ENCODE data around the gene TMEM204.
"Not testable (repeated sequence)": the region's sequence is repeated elsewhere in the genome, so short reads cannot be mapped to it uniquely, and the experiment has no call there.

The TMEM204 gene

DNA sequence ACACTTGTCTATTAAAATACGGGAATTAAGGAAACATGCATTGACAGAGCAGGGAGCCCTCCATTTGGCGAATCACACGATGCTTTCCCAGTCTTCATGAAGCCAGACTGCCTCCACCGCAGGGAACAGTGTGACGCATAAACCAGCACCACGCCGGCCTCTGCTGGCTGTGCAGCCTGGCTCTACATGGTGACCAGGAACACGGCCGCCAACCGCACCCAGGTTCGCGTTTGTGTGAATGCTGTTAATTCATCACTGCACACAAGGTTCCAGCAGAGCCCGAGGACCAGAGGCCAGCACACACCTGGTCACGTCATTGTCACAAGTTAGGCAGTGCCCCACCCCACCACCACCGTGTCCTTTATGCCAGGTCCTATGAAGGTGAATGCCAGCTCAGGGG, 26.7 kb downstream of the TMEM204 start:
- DNase-seq, result no peak

DNA sequence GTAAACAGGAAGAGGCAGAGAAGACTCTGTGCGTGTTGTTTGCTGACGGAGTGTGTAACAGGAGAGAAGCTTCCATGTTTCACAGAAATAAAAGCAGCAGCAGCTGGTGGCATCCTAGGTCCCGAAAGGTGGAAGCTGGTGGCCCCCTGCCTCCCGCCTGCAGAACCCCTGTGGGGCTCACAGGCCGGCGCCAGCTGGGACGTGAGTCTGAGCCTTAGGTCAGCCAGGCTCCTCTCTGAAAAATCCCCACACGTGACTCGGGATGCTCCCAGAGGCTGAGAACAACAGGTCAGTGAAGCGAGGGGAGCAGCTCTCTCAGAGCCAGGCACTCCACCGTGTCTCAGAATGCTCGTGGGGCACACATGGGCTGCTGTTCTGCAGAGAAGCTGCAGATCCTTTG, 27.4 kb downstream of the TMEM204 start:
- DNase-seq, result no peak

DNA sequence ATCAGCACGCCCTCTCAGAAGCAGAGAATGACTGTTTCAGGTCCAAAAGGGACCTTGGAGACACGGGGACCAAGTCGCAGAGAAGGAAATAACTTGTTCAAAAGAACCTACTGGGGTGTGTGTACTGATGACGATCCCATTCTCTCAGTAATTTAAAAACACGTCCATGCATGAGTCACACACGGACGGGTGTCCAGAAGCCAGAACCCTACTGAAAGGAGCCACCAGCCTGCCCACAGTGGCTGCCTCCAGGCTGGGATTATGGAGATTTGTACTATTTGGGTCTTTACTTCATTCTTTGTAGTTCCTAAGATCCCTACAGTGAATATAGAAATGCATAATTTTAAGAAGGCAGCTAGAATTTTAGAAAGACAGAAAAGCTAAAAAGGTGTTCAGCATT, 27.8 kb downstream of the TMEM204 start:
- DNase-seq, result no peak

DNA sequence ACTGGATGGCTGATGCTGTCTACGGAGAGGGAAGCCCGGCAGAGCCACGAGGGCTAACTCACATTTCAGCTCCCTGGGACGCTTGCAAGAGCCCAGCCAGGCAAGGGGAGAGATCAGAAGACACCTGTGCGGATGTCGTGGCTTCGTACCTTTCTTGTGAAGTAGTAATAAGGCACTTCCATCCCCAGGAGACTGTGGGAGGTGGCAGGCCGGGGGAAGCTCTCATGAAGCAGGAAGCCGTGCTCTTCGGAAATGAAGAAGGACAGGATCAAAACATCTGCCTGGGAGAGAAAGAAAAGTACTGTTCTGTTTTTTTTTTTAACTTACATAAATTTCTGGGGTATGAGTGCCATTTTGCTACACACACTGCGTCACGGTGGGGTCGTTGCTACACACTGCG, 28.4 kb downstream of the TMEM204 start:
- DNase-seq, result no peak

DNA sequence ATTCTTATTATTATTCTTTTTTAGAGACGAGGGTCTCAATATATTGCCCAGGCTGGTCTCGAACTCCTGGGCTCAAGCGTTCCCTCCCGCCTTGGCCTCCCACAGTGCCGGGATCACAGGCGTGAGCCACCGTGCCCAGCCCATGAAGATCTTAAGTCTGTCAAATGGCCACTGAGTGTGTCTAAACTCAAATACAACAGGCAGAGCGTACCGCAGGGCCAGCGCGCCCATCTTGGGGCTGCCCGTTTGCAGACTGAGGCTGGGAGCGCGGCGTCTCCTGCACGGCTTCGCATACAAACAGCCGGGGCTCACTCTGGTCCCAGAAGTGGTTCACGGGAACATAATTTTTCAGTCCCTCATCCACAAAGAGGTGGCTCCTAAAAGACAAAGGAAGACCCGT, 30.3 kb downstream of the TMEM204 start:
- DNase-seq, result no peak

DNA sequence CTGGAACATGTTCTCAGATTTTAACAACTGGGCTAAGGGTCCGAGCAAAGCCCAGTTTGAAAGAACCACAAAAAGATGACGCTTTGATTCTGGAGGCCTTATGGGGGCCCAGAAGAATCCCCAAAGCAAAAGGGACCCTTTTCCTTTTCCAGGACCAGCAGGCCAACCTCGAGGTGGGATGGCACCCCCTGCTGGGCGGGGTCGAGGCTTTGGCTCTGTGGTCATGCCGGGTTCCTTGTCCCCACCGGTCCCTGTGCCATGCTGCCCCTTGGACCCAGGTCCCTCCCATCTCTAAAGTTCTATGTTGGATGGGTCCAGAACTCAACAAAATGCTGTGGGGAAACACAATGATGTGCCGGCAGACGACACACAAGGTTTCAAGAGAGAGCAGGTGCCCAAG, 30.9 kb downstream of the TMEM204 start:
- DNase-seq, result no peak

DNA sequence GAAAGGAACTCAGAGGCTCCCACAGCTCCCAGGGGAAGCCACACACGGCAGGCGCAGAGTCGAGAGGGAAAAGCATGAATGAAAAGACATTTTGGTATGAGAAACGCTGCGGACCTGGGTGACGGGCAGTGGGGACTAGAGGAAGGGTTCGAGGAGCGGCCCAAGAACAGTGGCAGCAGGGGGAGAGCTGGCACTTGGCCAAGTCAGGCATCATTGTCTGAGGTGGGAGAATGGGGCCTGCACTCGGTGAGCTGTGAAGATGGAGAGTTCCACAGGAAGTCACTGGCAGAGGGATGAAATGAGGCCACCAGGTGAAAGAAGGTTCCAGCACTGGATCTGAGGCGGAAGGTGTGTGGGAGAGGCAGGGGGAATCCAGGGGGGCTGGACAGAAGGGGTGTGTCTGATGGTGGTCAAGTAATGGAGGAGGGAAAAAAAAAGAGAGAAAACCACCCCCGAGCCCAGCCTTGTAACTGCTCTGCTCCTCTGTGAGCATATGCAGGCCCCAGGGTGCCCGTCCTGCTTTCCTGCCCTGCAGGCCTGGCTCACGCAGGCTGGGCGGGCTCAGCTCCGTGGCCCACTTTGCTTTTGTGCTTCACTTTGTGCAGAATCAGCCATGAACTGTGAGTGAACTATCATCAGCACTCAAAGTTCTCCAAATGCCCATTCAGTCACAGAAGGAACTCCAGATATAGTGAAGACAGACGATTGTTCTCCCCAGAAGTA, 31.8 kb downstream of the TMEM204 start:
- DNase-seq, result no peak

DNA sequence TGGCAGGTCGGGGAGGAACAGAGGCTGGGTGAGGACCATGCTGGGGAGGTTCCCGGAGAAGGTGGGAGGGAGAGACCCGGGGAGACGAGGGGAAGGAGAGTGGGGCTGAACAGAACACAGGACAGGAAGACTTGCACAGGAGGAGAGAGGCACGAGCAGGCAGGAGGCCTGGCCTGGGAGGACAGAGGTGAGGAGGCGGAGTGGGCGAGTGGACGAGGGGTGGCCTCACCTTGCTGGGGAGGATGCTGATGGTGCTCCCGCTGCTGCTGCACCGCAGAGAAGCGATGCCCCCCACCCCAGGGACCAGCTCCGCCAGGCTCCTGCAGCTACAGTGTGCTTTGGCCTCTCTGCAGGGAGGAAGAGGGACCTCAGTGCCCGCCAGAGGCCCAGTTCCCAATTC, 34.5 kb downstream of the TMEM204 start:
- no peak for DNase-seq

DNA sequence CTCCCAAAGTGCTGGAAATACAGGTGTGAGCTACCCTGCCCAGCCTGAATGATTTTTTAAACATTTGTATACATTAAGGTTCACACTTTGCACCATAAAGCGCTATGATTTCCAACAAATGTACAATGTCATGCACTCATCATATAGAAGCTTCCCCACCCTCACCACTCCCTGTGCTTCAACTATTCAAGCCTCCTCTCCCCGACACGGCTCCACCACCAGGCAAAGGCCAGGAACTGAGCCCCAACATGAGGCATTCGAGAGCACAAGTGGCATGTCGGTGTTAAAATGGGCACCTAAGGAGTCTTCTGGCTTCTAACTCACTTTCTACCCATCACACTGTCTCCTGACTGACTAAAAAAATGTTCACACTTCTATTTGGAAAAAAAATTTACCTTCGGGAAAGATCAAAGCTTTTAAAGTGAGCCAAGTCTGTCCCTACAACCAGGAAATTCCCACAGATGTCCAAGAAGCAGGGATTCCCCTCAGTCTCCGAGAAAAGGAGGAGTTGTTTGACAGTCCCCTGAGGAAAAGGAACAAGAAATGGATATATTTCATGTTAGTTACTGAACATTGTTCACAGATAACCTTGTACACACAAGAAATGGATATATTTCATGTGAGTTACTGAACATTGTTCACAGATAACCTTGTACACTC, 37.7 kb downstream of the TMEM204 start:
- no peak for DNase-seq

DNA sequence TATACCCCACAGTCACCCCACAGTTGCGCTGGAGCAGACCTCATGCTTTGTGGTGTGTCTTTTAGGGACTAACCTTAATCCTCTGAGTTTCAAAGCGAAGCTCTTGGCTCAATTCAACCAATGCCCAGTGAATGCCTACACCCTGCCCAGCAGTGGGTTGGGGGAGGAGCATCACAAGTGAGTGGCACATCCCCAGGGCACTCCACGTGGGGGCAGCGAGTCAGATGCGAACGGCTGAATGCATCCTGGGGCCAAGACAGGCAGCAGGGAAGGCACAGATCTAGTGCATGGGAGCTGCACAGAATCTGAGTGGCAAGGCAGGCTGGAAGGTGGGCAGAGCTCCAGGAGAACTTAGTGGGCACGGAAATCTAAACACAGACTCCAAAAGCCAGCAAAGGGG, 39.2 kb downstream of the TMEM204 start:
- DNase-seq, result no peak

DNA sequence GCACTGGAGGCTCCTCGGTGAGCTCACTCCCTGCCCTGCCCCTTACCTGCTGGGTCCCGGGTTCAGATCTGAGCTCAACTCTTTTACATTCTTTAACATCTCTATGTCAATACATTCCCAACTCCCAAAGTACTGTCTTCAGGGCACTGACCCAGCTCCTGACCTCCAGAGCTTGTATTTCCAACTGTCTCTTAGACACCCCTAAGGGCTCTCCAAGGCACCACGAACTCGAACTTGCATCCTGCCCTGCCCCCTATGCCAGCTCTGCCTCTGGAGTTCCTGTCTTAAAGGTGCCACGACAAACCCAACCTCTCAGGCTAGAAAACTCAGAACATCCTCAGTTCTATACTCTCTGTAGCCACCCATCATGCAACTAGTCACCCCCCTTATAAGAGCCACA, 39.8 kb downstream of the TMEM204 start:
- DNase-seq, result no peak

DNA sequence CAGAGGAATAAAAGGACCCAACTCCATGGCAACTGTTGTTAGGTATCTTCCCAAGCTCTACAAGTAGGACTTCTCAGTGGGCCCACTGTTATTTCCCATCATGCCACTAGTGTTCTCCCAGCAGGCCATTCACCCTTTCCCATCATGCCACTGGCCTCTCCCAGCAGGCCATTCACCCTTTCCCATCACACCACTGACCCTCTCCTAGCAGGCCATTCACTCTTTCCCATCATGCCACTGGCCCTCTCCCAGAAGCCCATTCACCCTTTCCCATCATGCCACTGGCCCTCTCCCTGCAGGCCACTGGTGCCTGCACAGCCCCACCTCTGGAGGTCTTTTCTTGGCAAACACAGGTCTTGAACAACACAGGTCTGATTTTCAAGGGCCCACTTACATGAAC, 42.1 kb downstream of the TMEM204 start:
- DNase-seq, result no peak

DNA sequence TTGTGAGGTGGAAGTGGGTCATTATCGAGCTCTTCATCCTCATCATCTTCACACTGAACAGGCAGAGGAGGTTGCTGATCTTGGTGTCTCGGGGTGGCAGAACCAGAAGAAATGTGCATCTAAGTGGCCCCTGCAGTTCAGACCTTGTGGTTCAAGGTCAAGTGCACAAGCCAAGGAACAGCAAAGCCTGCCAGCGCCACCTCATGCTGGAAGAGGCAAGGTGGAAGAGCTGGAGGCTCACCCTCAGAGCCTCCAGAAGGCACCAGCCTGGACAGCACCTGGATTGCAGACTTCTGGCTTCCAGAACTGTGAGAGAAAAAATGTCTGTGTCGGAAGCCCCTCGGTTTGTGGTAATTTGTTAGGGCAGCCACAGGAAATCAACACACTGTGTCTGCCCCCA, 45.7 kb downstream of the TMEM204 start:
- DNase-seq, result no peak

DNA sequence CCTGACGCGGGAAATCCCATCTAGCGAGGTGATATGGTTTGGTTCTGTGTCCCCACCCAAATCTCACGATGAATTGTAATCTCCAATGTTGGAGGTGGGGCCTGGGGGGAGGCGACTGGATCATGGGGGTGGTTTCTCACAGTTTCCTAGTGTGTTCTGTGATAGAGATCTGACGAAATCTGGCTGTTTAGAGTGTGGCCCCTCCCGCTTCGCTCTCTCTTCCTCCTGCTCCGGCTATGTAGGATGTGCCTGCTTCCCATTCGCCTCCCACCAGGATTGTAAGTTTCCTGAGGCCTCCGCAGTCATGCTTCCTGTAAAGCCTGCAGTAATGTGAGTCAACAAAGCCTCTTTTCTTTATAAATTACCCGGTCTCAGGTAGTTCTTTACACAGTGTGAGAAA, 46.8 kb downstream of the TMEM204 start:
- no peak for DNase-seq

DNA sequence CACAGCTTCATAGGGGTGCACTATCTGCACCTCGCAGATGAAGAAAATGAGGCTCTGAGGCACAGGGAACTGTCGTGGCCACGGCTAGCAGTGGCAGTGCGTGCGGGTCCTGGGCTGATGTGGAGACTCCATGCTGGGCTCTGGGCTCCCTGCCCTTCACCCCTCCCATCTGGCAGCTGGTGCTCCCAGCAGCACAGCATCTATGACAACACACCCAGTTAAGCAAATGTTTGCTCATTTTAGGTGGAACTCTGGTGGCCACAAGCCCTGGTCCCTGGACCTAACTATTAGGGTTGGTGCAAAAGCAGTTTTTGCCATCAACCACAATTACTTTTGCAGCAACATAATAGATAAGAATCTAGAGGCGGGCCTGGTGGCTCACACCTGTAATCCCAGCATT, 47.5 kb downstream of the TMEM204 start:
- DNase-seq, result no peak

DNA sequence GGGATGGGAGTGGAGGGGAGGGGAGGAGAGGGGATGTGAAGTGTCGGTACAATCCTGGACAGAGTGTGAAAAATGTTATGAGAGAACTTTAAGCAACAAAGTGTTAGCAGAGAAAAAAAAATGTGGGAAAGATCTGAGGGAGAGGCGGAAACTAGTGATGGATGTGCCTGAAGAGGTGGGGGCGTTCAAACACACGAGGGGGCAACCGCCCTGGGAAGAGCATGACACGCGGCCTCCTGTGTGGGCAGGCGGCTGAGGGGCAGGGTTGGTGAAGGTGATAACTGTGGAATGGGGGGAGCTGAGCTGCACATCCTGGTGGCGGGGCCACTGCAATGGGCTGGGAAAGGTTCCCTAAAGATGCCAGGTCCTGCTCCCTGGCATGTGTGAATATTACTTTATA, 48.3 kb downstream of the TMEM204 start:
- DNase-seq, result no peak

DNA sequence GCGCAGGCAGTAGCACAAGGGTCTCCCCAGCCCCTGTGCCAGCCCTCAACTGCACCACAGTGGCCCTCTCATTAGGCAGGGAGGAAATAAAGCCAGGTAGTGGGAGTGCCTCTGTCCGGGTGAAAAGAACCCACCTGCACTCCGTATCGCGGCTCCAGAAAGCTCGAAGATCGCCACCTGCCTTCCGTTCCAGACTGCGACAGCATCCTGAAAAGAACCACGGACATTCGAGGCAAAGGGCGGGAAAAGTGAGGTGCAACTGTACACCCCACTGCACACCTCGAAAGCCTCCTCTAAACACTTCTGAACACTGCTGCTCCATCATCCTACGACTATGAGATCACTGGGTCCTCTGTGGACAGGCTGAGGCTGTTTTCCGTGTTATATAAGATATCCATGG, 49.7 kb downstream of the TMEM204 start:
- no peak for DNase-seq

DNA sequence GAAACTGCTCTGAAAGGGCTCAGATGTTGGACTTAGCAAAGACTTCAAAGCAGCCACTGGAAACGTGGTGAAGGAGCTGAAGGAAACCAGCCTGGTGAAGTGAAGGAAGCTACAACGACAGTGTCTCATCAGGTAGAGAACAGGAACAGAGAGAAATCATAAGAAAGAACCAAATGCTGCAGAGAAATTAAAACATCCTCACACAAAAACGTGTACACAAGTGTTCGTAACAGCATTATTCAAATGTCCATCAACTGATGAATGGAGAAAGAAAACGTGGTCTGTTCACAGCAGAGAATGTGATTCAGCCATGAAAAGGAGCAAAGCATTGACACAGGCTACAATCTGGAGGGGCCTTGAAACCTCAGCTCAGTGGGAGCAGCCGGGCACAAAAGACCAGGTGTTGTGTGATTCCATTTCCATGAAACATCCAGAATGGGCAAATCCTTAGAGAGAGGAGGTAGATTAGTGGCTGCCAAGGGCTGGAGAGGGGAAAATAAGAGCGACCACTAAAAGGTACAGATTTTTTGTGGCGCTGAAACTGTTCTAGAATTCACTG, 51.5 kb downstream of the TMEM204 start:
- no peak for DNase-seq

DNA sequence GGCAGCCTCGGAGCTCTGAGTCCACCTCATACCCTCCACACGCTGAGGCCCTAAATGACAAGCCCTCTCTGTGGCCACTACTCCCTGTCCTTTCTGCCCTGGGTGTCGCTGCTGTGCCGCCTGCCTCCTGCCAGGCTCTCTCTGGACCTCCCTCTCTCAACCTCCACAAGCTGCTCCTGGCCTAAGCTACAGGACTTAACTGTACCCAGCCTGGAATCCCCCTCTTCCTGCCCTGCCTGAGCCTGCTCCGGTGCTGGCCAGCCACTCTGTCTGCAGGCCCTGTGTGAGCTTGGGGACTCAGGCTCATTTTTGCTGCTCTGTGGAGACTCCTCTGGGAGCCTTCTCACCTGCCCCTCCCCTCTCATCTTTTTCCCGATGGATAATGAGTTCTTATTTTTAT, 56.9 kb downstream of the TMEM204 start:
- no peak for DNase-seq

DNA sequence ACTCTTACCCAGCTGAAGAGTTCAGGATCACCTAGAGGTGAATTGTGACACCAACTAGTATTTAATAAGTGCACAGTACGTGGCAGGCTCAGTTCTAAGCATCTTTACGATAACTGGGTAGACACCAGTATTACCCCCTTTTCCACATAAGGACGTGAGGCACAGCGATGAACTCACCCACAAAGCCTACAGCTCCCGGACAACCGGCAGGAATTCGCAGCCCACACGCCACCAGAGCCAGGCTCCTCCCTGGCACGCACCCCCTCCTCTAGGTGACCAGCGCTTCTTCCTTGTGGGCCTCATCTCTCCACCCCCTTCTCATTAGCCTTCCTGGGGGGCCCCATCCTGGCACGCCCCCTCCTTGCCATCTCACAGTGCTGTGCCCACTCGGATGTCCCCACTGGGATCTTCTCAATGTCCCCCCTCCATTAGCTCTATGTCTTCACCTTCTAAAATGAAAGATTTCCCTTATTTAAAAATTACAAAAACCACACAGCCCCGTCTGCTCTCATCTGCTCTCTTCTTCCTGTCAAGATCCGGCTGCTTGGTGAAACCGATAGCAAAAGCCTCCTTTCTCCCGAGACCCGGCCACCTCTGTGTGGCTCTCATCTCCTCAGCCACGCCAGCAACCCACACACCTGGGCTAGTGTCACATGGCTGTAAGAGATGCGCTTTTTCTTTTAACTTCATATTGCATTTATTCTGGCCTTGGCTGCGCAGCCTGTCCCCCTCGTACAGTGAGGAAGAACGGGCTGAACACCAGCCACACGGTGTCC, 57.7 kb downstream of the TMEM204 start:
- DNase-seq, result no peak

DNA sequence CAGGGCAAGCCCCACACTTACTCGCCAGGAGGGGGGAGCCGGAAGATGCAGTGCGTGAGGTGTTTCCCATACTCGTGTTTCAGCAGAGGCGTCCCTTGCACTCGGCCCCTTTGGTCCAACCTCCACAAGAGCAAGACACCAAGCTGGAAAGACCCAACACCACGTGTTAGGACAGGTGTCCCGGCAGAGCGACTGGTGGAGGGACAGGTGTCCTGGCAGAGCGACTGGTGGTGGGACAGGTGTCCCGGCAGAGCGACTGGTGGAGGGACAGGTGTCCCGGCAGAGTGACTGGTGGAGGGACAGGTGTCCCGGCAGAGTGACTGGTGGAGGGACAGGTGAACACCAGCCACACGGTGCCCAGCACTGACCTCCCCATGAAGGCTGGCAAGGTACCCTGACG, 59.0 kb downstream of the TMEM204 start:
- DNase-seq, result no peak

DNA sequence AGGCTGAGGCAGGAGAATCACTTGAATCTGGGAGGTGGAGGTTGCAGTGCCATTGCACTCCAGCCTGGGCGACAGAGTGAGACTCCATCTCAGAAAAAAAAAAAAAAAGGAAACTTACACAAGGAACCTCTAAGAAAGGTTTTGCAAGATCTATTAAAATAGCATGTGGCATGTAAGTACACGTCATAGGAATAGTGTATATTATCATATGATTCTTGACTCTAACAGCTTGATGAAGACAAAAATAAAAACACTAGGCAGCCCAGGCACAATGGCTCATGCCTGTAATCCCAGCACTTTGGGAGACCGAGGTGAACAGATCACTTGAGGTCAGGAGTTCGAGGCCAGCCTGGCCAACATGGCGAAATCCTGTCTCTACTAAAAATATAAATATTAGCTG, 62.0 kb downstream of the TMEM204 start:
- DNase-seq, result not testable (repeated sequence)

DNA sequence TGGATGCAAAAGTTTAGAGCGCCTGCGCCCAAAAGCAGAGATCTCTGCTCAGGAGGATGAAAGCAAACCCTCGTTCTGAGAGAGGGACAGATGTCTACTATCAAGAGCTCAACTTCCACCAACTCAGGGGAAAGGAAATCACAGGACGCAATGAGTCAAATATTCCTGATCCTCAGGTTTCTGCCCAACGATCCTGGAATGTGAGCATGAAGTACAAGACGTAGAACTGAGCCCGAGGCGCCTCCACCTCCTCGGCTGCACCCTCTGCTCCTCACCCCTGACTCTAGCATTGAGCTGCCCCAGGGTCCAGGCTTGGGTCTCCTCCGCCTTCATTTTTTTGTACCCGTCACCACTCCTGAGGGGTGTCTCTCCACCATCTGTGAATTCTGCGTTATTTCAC, 63.0 kb downstream of the TMEM204 start:
- DNase-seq, result no peak

DNA sequence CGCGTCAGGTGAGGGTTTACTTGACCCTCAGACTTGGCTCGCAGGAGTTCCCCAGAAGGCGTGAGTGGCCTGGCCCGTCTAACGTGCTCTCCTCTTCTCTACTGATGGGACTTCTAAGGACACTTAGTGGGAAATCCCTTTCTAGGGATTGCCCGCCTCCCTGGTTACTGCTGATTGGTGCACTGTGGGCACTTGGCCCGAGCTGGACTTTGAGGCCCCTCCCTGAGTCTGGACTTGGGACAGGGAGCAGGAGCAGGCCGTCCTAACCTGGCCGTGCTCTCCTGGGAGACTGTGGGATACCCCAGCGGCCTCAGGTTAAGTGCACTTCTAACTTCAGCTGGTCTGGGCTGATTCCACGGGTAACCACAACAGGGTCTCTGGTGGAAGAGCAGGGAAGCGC, 63.7 kb downstream of the TMEM204 start:
- no peak for DNase-seq
